Keratinocyte (primary cell): ENCODE data around the gene CXCL12. TPM values are rescaled to one million over a fixed set of nuclear protein-coding genes. Genes with fewer than 3 reads are reported as not detected.

Experiments
- DNase-seq: peaks from one replicate; pipeline ENCODE4 v3.0.0-alpha.2; 2011; ENCODE audit warnings: low read depth, missing footprints, low spot score
- FAIRE-seq: peaks from 2 replicates; lab custom pipeline; 2011; peaks lifted over from hg19 to GRCh38; lab: Jason Lieb, UNC
- H2AFZ ChIP-seq: 2 replicates; pipeline ENCODE4 v1.6.0; 2012; ENCODE audit warnings: low read length, control low read depth, inconsistent platforms; ENCODE audit not compliant: control insufficient read depth
- H3K27ac ChIP-seq: 2 replicates; pipeline ENCODE4 v1.5.1; 2011; ENCODE audit warnings: low read length; ENCODE audit not compliant: control insufficient read depth, insufficient read depth
- H3K27me3 ChIP-seq: 3 replicates; pipeline ENCODE4 v1.6.0; 2011; ENCODE audit warnings: low read length; ENCODE audit not compliant: control insufficient read depth, insufficient read depth; ENCODE audit errors: extremely low read depth
- H3K36me3 ChIP-seq, 2 experiments: 2 replicates in 1 of 2; 3 replicates in 1 of 2; pipeline ENCODE4 v1.5.1; 2011; ENCODE audit warnings: low read length in 2 of 2, mild to moderate bottlenecking in 1 of 2; ENCODE audit not compliant: control insufficient read depth in 2 of 2, insufficient read depth in 2 of 2; ENCODE audit errors: extremely low read depth in 1 of 2
- H3K4me1 ChIP-seq: 3 replicates; pipeline ENCODE4 v1.5.1; 2011; ENCODE audit warnings: low read length; ENCODE audit not compliant: control insufficient read depth, insufficient read depth; ENCODE audit errors: extremely low read depth
- H3K4me2 ChIP-seq: 3 replicates; pipeline ENCODE4 v1.6.0; 2011; ENCODE audit warnings: low read depth, low read length; ENCODE audit not compliant: control insufficient read depth, insufficient read depth; ENCODE audit errors: extremely low read depth
- H3K4me3 ChIP-seq, 3 experiments: fragments of 200-600 bp in 1 of 3; sonication (generic) in 1 of 3; 2 replicates in 2 of 3; 3 replicates in 1 of 3; pipeline ENCODE4 v1.5.1; 2011 to 2016; ENCODE audit warnings: low read length in 3 of 3, mild to moderate bottlenecking in 3 of 3, control low read depth in 2 of 3, inconsistent platforms in 1 of 3, low read depth in 1 of 3, mixed read lengths in 1 of 3, mixed run types in 1 of 3, moderate library complexity in 1 of 3; ENCODE audit not compliant: control insufficient read depth in 2 of 3, insufficient read depth in 2 of 3; ENCODE audit errors: extremely low read depth in 1 of 3
- H3K79me2 ChIP-seq: 2 replicates; pipeline ENCODE4 v1.6.0; 2012; ENCODE audit warnings: low read length; ENCODE audit not compliant: control insufficient read depth, insufficient read depth
- H3K9ac ChIP-seq: 3 replicates; pipeline ENCODE4 v1.6.0; 2011; ENCODE audit warnings: low read length; ENCODE audit not compliant: control insufficient read depth, insufficient read depth; ENCODE audit errors: extremely low read depth
- H3K9me1 ChIP-seq: 3 replicates; pipeline ENCODE4 v1.6.0; 2011; ENCODE audit warnings: low read length; ENCODE audit not compliant: control insufficient read depth, insufficient read depth; ENCODE audit errors: extremely low read depth
- H3K9me3 ChIP-seq: 2 replicates; pipeline ENCODE4 v1.5.1; 2012; ENCODE audit warnings: low read depth, low read length; ENCODE audit not compliant: control insufficient read depth
- H4K20me1 ChIP-seq: 3 replicates; pipeline ENCODE4 v1.6.0; 2011; ENCODE audit warnings: low read length; ENCODE audit not compliant: control insufficient read depth, insufficient read depth; ENCODE audit errors: extremely low read depth
- EZH2 ChIP-seq: IDR thresholded peaks from one replicate; pipeline ENCODE4 v1.6.1; 2012; ENCODE audit warnings: inconsistent platforms, mild to moderate bottlenecking, low read length, moderate library complexity
- dilution Hi-C: fragments of 300-500 bp; cut with MboI; formaldehyde crosslinking; loops from one replicate; pipeline ENCODE4 v1.7.0; 2020; ENCODE audit warnings: low sequenced_read_pairs; ENCODE audit not compliant: extremely low pct_ligation_motif_present
- polyA minus RNA-seq, 3 experiments: library from RNA; depleted of rRNA, polyadenylated mRNA; stranded (reverse); fragments of >200 nt; gene quantifications; 1 replicate in 1 of 3; 2 replicates in 1 of 3; 3 replicates in 1 of 3; pipeline ENCODE4 v1.2.3, GENCODE V29; 2011
- polyA plus RNA-seq, 5 experiments: library from polyadenylated mRNA; depleted of rRNA in 3 of 5; stranded (reverse) in 3 of 5; stranded (forward) in 1 of 5; unstranded in 1 of 5; fragments of >200 nt; gene quantifications; 1 replicate in 1 of 5; 2 replicates in 3 of 5; 3 replicates in 1 of 5; pipeline versions ENCODE4 v1.2.1 to v1.2.3, GENCODE V29; 2011 to 2012; ENCODE audit warnings: missing spikeins in 2 of 5, low read depth in 1 of 5, low replicate concordance in 1 of 5
- TF ChIP-seq, protein P1 (sequence below), 3 experiments: IDR thresholded peaks in 1 of 3; conservative IDR thresholded peaks in 1 of 3; optimal IDR thresholded peaks in 1 of 3; 2 replicates in 2 of 3; 3 replicates in 1 of 3; pipeline versions ENCODE3 to v1.5.1; 2011; ENCODE audit warnings: low read length in 3 of 3, mild to moderate bottlenecking in 3 of 3, moderate library complexity in 2 of 3, control low read depth in 1 of 3, inconsistent platforms in 1 of 3; ENCODE audit not compliant: insufficient read depth in 2 of 3; ENCODE audit errors: extremely low read depth in 1 of 3

The CXCL12 gene
- not detected in 3 replicates for polyA plus RNA-seq
- not detected for polyA plus RNA-seq (2011; ENCODE audit: low read depth)
- not detected in 2 replicates for polyA plus RNA-seq (2011; cell fraction: cytosol; rRNA removed)
- not detected in 2 replicates for polyA plus RNA-seq (2011; cell fraction: nucleus; rRNA removed)
- polyA plus RNA-seq (2012; ENCODE audit: low replicate concordance) = not detected in 2 replicates
- polyA minus RNA-seq = not detected in 3 replicates
- polyA minus RNA-seq (2011; cell fraction: cytosol; rRNA and poly(A)+ RNA removed) = not detected
- not detected in 2 replicates for polyA minus RNA-seq (2011; cell fraction: nucleus; rRNA and poly(A)+ RNA removed)

DNA sequence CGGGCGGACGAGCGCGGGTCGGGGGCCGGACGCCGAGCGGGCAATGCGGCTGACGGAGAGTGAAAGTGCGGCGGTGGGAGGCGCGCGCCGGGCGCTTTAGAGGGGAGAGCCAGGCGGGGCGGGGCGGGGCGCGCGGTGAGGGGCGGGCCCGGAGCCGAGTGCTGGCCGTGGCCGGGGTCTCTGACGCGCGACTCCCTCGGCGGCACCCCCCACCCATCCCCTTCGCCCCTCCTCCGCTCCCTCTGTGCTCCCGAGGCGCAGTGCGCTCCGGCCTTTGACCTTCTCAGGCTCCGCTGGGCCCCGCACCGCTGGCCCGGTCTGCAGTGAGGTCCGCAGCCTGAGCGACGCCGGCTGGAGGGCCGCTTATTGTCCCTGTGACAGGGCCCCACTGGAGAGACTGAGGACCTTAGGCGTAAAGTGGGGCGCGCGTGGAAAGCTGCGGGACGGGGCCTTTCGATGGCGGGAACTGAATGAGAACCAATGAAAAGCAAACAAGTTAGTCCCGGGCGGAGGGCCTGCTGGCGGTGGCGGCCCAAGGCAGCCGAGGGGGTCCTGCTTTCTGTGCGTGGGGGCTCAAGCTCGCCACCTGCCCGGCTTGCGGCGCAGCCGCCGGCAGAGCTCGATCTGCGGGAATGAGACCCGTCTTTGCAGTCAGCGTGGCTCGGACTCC is at the start of gene CXCL12:
Gene CXCL12 (minus strand): TSS at position 72 of the 670 bp plus-strand sequence. CDS start 92 bp downstream, outside the sequence.
- Histone ChIP-seq H3K36me3 (no peaks in the 10 kb centered on the region), H3K9me3 (no peaks in the 10 kb centered on the region), H4K20me1 (no peaks in the 10 kb centered on the region), H3K9me1 (no peaks in the 10 kb centered on the region), H3K4me2 (no peak within 1 kb of the TSS), H2AFZ (no peak within 1 kb of the TSS), H3K27ac (no peak within 1 kb of the TSS), H3K27me3 (peaks cover 36% of the 10 kb centered on the region), H3K4me3 (no peak within 1 kb of the TSS), H3K79me2 (no peaks in the 10 kb centered on the region), H3K4me1 (no peaks in the 10 kb centered on the region), H3K9ac (no peak within 1 kb of the TSS)
- TF ChIP-seq EZH2 = peak; percentile 88
- TF ChIP-seq, protein P1, sequence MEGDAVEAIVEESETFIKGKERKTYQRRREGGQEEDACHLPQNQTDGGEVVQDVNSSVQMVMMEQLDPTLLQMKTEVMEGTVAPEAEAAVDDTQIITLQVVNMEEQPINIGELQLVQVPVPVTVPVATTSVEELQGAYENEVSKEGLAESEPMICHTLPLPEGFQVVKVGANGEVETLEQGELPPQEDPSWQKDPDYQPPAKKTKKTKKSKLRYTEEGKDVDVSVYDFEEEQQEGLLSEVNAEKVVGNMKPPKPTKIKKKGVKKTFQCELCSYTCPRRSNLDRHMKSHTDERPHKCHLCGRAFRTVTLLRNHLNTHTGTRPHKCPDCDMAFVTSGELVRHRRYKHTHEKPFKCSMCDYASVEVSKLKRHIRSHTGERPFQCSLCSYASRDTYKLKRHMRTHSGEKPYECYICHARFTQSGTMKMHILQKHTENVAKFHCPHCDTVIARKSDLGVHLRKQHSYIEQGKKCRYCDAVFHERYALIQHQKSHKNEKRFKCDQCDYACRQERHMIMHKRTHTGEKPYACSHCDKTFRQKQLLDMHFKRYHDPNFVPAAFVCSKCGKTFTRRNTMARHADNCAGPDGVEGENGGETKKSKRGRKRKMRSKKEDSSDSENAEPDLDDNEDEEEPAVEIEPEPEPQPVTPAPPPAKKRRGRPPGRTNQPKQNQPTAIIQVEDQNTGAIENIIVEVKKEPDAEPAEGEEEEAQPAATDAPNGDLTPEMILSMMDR (optimal IDR thresholded peaks at IDR 0.05 in 1 of 3, IDR thresholded peaks at IDR 0.05 in 1 of 3, conservative IDR thresholded peaks at IDR 0.05 in 1 of 3; ENCODE audit: extremely low read depth in 1 of 3, insufficient read depth in 2 of 3, low read length in 3 of 3) = no peak
- dilution Hi-C loops = no loop called here
- DNase-seq (no peak), FAIRE-seq (no peak)

DNA sequence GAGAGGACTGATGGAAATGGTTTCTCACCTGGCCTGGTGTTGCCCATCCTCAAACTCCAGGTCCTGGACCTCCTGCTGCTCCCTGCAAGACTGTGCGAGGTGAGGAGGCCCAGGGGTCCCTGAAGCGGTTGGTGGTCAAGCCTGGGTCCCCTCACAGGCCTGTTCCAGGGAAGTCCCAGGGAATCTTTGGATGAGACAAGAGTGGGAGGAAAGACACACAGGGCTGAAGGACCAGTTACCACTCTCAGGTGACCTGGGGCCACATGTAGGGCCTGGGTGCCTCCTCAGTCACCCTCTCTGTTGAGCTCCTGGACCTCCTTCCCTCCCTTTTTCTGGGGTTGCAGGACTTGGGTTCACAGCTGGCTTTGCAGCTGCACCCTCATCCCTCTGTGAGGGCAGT is 42.6 kb upstream of the CXCL12 start:
- FAIRE-seq = no peak
- TF ChIP-seq, protein P1 (optimal IDR thresholded peaks at IDR 0.05 in 1 of 3, IDR thresholded peaks at IDR 0.05 in 1 of 3, conservative IDR thresholded peaks at IDR 0.05 in 1 of 3; ENCODE audit: extremely low read depth in 1 of 3, insufficient read depth in 2 of 3, low read length in 3 of 3) = no peak
- TF ChIP-seq EZH2 = no peak

More for the DNA sequence above, 42.6 kb upstream of the CXCL12 start:
- Histone ChIP-seq H3K4me3 (no peak overlapping the region), H4K20me1 (no peaks in the 10 kb centered on the region), H3K4me1 (no peaks in the 10 kb centered on the region), H3K9ac (no peak overlapping the region), H3K36me3 (no peaks in the 10 kb centered on the region), H3K27ac (no peak overlapping the region), H3K79me2 (no peaks in the 10 kb centered on the region), H2AFZ (no peak overlapping the region), H3K9me3 (peaks cover 9% of the 10 kb centered on the region), H3K4me2 (no peak overlapping the region), H3K27me3 (no peaks in the 10 kb centered on the region), H3K9me1 (no peaks in the 10 kb centered on the region)
- DNase-seq = no peak
- dilution Hi-C loops = no loop called here
